HEK293 (cell line): ENCODE data around the gene PHF20.

Experiments
- CTCF ChIP-seq: fragments of 450-650 bp; formaldehyde crosslinking; IDR thresholded peaks from 2 replicates; pipeline ENCODE4 v1.5.1; 2016; ENCODE audit warnings: missing biosample characterization, missing genetic modification characterization
- KLF10 ChIP-seq: fragments of 450-650 bp; IDR thresholded peaks from 2 replicates; pipeline ENCODE4 v1.5.1; 2018; ENCODE audit warnings: missing biosample characterization, mild to moderate bottlenecking, missing genetic modification characterization
- OVOL3 ChIP-seq: fragments of 450-650 bp; formaldehyde crosslinking; IDR thresholded peaks from 2 replicates; pipeline ENCODE4 v1.5.1; 2016; ENCODE audit warnings: missing biosample characterization, missing genetic modification characterization
- TCF7L2 ChIP-seq: IDR thresholded peaks from 2 replicates; pipeline ENCODE4 v1.6.1; 2011; ENCODE audit warnings: low read depth, mild to moderate bottlenecking, inconsistent platforms, low read length, moderate library complexity, borderline replicate concordance
- ZNF112 ChIP-seq: fragments of 450-650 bp; formaldehyde crosslinking; IDR thresholded peaks from 2 replicates; pipeline ENCODE4 v1.5.0; 2017; ENCODE audit warnings: missing biosample characterization, missing genetic modification characterization
- ZNF394 ChIP-seq: fragments of 450-650 bp; formaldehyde crosslinking; IDR thresholded peaks from 2 replicates; pipeline ENCODE4 v1.5.1; 2016; ENCODE audit warnings: missing biosample characterization, missing genetic modification characterization, mild to moderate bottlenecking, moderate library complexity, borderline replicate concordance

GRCh38 chr20:35772563-35773058 lies 796 bp downstream of the PHF20 start:
- no peak for TF ChIP-seq TCF7L2
- no peak for TF ChIP-seq CTCF (tag by site-specific recombination)
- TF ChIP-seq ZNF394 = no peak
- no peak for TF ChIP-seq OVOL3 (tag by site-specific recombination)
- no peak for TF ChIP-seq KLF10 (tag by site-specific recombination)
- no peak for TF ChIP-seq ZNF112 (tag by site-specific recombination)
